AG09309 (cell line): ENCODE measurements around the gene CACTIN.

Source experiments
- DNase-seq: peaks from one replicate; pipeline ENCODE4 v3.0.0-alpha.2; 2010; ENCODE audit warnings: low read depth
- H3K4me3 ChIP-seq: 2 replicates; pipeline ENCODE4 v1.5.1; 2011; ENCODE audit warnings: mild to moderate bottlenecking, low read depth, low read length, moderate library complexity; ENCODE audit not compliant: control insufficient read depth
- TF ChIP-seq, protein P1 (sequence below): IDR thresholded peaks from 2 replicates; pipeline ENCODE4 v1.5.1; 2011; ENCODE audit warnings: mild to moderate bottlenecking, low read depth, low read length, inconsistent platforms; ENCODE audit not compliant: insufficient read depth, control insufficient read depth; ENCODE audit errors: missing control alignments

Gene CACTIN

GRCh38 chr19:3661284-3662238 lies 35.0 kb upstream of the CACTIN start:
- TF ChIP-seq, protein P1, sequence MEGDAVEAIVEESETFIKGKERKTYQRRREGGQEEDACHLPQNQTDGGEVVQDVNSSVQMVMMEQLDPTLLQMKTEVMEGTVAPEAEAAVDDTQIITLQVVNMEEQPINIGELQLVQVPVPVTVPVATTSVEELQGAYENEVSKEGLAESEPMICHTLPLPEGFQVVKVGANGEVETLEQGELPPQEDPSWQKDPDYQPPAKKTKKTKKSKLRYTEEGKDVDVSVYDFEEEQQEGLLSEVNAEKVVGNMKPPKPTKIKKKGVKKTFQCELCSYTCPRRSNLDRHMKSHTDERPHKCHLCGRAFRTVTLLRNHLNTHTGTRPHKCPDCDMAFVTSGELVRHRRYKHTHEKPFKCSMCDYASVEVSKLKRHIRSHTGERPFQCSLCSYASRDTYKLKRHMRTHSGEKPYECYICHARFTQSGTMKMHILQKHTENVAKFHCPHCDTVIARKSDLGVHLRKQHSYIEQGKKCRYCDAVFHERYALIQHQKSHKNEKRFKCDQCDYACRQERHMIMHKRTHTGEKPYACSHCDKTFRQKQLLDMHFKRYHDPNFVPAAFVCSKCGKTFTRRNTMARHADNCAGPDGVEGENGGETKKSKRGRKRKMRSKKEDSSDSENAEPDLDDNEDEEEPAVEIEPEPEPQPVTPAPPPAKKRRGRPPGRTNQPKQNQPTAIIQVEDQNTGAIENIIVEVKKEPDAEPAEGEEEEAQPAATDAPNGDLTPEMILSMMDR = no peak
- no peak overlapping the region for H3K4me3 ChIP-seq
- no peak for DNase-seq

GRCh38 chr19:3660493-3661219 lies 34.1 kb upstream of the CACTIN start:
- TF ChIP-seq, protein P1 = no peak
- H3K4me3 ChIP-seq = no peak overlapping the region
- no peak for DNase-seq

DNA sequence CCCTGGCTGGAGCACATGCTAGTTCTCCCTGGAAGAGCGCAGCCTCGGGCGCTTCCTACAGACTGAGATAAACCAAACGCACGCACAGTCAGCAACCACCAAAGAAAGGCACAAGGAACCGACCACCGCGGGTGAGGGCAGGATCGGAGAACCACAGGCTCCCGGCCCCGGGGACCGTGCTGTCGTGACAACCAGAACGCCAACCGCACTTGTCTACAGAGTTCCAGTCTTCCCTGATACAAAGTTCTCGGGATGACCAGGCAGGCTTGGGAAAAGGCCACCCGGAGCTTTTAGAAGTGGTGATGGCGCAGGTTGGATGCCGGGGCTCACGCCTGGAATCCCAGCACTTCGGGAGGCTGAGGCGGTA lies 33.1 kb upstream of the CACTIN start:
- no peak for DNase-seq
- TF ChIP-seq, protein P1 = no peak
- H3K4me3 ChIP-seq = no peak overlapping the region

DNA sequence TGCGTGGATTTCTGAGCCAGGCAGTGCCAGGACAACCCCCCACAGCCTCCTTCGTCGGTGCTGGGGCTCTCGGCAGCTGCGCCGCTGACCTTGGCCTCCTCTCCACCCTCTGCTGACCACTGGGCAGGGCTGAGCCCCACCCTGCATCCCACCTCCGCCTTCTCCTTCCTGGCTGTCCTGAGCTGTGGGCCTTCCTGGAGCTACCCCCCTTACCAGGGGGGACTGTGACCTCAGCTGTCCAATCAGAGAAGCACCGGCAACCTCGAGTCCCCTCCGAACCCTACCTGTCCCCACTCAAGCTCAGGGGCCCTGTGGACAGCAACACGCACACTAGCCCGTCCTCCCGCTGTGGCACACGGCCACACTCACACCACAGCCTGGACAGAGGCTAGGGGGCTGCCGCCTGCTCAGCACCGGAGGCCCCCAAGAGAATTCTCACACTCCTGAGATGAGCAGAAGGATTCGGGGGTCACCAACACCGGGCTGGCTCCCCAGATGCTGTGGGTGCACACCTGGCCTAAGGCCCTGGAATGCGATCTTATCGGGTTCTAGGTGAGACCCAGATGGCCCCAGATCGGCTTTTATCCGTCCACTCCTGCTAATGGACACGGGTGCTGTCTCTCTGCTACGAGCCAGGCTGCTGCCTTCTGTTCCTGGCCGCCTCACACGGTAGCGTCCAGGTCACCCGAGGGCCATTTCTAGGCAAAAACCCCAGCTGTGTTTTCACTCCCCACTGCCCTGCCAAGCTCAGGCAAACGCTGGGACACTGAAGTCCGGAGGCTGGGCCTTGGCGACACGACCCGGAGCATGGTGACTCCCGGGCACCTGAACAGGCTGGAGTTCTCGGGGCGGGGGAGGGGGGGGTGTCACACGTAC lies 32.5 kb upstream of the CACTIN start:
- TF ChIP-seq, protein P1 = no peak
- DNase-seq = no peak
- no peak overlapping the region for H3K4me3 ChIP-seq

DNA sequence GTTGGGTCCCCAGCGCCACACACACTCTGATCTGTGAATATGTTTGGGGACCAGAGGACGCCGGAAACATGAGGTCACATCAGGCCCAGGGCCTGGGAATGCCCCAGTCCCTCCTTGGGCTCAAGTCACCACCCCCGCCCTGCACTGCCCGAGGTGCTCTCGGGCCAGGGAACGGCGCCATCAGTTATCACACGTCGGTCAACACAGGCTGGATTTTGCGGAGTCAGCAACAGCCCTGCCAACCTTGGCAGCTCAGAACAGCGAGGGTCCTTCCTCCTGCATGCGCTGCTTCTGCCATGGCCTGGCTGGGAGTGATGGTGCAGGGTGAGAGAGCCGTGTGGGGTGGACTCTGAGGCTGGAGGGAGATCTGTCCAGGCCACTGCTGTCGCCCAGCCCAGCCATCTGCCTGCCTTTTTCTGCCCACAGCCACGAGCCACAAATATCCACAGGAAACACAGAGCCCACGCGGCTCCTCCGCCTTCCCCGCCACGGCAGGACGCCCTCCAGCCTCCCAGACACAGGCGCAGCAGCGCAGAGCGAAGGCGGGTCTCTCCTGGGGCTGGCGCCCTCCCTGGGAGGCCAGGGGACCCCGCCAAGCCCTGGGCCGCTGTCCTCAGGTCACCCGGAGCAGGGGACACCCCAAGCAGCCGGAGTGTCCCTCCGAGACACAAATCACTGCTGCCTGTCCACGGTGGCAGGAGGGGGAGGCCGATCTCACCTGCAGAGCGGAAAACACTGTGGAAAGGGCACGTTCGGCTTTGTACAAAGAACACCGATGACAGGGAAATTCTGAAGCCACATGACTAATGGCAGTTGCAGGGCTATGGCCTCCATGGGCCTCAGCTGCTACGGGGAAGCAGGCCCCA lies 31.6 kb upstream of the CACTIN start:
- no peak for DNase-seq
- TF ChIP-seq, protein P1 = no peak
- H3K4me3 ChIP-seq = no peak overlapping the region
